Neuron (in vitro differentiated cells): Measurements from ENCODE around the gene KCNA10.

Source experiments
- H2AFZ ChIP-seq: one replicate; pipeline ENCODE4 v1.6.1; 2013; ENCODE audit warnings: low read depth, mild to moderate bottlenecking, inconsistent platforms, low read length, moderate library complexity
- H3K27me3 ChIP-seq: one replicate; pipeline ENCODE4 v1.6.1; 2013; ENCODE audit warnings: low read length; ENCODE audit not compliant: insufficient read depth
- H3K36me3 ChIP-seq: one replicate; pipeline ENCODE4 v1.6.1; 2013; ENCODE audit warnings: low read length; ENCODE audit not compliant: insufficient read depth
- H3K4me1 ChIP-seq: one replicate; pipeline ENCODE4 v1.6.1; 2013; ENCODE audit warnings: low read length; ENCODE audit not compliant: insufficient read depth
- H3K4me3 ChIP-seq: 2 replicates; pipeline ENCODE4 v1.5.1; 2013; ENCODE audit warnings: mild to moderate bottlenecking, low read length, moderate library complexity
- H3K9me3 ChIP-seq: one replicate; pipeline ENCODE4 v1.6.1; 2013; ENCODE audit warnings: low read length

The KCNA10 gene

GRCh38 chr1:110547017-110547416 lies 28.0 kb upstream of the KCNA10 start:
- no peaks in the 10 kb centered on the region for H3K9me3 ChIP-seq
- H3K36me3 ChIP-seq: no peaks in the 10 kb centered on the region
- no peak overlapping the region for H2AFZ ChIP-seq
- H3K27me3 ChIP-seq: peaks cover 12% of the 10 kb centered on the region
- H3K4me3 ChIP-seq: no peak overlapping the region
- no peaks in the 10 kb centered on the region for H3K4me1 ChIP-seq

GRCh38 chr1:110545492-110545891 lies 26.5 kb upstream of the KCNA10 start:
- H3K4me3 ChIP-seq: no peak overlapping the region
- no peaks in the 10 kb centered on the region for H3K9me3 ChIP-seq
- H3K36me3 ChIP-seq: no peaks in the 10 kb centered on the region
- H2AFZ ChIP-seq: no peak overlapping the region
- H3K27me3 ChIP-seq: peaks cover 6% of the 10 kb centered on the region
- H3K4me1 ChIP-seq: no peaks in the 10 kb centered on the region

- H3K4me3 ChIP-seq: no peak overlapping the region
- no peaks in the 10 kb centered on the region for H3K4me1 ChIP-seq
- peaks cover 4% of the 10 kb centered on the region for H3K27me3 ChIP-seq
- H3K36me3 ChIP-seq: no peaks in the 10 kb centered on the region
- no peaks in the 10 kb centered on the region for H3K9me3 ChIP-seq
- H2AFZ ChIP-seq: no peak overlapping the region
Measured at GRCh38 chr1:110544753-110545152, 25.8 kb upstream of the KCNA10 start.

GRCh38 chr1:110542725-110543124 lies 23.8 kb upstream of the KCNA10 start:
- H3K27me3 ChIP-seq: no peaks in the 10 kb centered on the region

GRCh38 chr1:110541906-110542395 lies 23.0 kb upstream of the KCNA10 start:
- no peaks in the 10 kb centered on the region for H3K27me3 ChIP-seq
- no peaks in the 10 kb centered on the region for H3K36me3 ChIP-seq
- no peak overlapping the region for H2AFZ ChIP-seq
- no peaks in the 10 kb centered on the region for H3K4me1 ChIP-seq
- H3K9me3 ChIP-seq: no peaks in the 10 kb centered on the region
- no peak overlapping the region for H3K4me3 ChIP-seq

More at GRCh38 chr1:110542725-110543124, 23.8 kb upstream of the KCNA10 start:
- no peaks in the 10 kb centered on the region for H3K4me1 ChIP-seq
- H3K4me3 ChIP-seq: no peak overlapping the region
- no peak overlapping the region for H2AFZ ChIP-seq
- H3K9me3 ChIP-seq: no peaks in the 10 kb centered on the region
- no peaks in the 10 kb centered on the region for H3K36me3 ChIP-seq

GRCh38 chr1:110540891-110541685 lies 22.1 kb upstream of the KCNA10 start:
- H3K36me3 ChIP-seq: no peaks in the 10 kb centered on the region
- H3K9me3 ChIP-seq: no peaks in the 10 kb centered on the region
- H3K4me1 ChIP-seq: no peaks in the 10 kb centered on the region
- H3K4me3 ChIP-seq: no peak overlapping the region
- H3K27me3 ChIP-seq: no peaks in the 10 kb centered on the region
- no peak overlapping the region for H2AFZ ChIP-seq

GRCh38 chr1:110538921-110539320 lies 19.9 kb upstream of the KCNA10 start:
- Histone ChIP-seq H3K9me3 (no peaks in the 10 kb centered on the region), H3K27me3 (peaks cover 5% of the 10 kb centered on the region), H3K4me3 (no peak overlapping the region), H3K36me3 (no peaks in the 10 kb centered on the region), H3K4me1 (no peaks in the 10 kb centered on the region), H2AFZ (no peak overlapping the region)

- Histone ChIP-seq H3K9me3 (no peaks in the 10 kb centered on the region), H3K4me3 (no peak overlapping the region), H3K27me3 (peaks cover 8% of the 10 kb centered on the region), H3K36me3 (no peaks in the 10 kb centered on the region), H3K4me1 (no peaks in the 10 kb centered on the region), H2AFZ (no peak overlapping the region)
Measured at GRCh38 chr1:110538075-110538474, 19.1 kb upstream of the KCNA10 start.

- H3K9me3 ChIP-seq: no peaks in the 10 kb centered on the region
- no peaks in the 10 kb centered on the region for H3K36me3 ChIP-seq
- H2AFZ ChIP-seq: no peak overlapping the region
- peaks cover 8% of the 10 kb centered on the region for H3K27me3 ChIP-seq
- no peaks in the 10 kb centered on the region for H3K4me1 ChIP-seq
- H3K4me3 ChIP-seq: no peak overlapping the region
Measured at GRCh38 chr1:110535985-110536384, 17.0 kb upstream of the KCNA10 start.

- Histone ChIP-seq H3K36me3 (no peaks in the 10 kb centered on the region), H3K9me3 (no peaks in the 10 kb centered on the region), H3K4me1 (no peaks in the 10 kb centered on the region), H3K4me3 (no peak overlapping the region), H2AFZ (no peak overlapping the region), H3K27me3 (peaks cover 12% of the 10 kb centered on the region)
Measured at GRCh38 chr1:110533230-110533629, 14.3 kb upstream of the KCNA10 start.

GRCh38 chr1:110529011-110529410 lies 10.0 kb upstream of the KCNA10 start:
- H3K4me3 ChIP-seq: no peak overlapping the region
- no peaks in the 10 kb centered on the region for H3K9me3 ChIP-seq
- H3K36me3 ChIP-seq: no peaks in the 10 kb centered on the region
- H2AFZ ChIP-seq: no peak overlapping the region
- peaks cover 8% of the 10 kb centered on the region for H3K27me3 ChIP-seq
- H3K4me1 ChIP-seq: no peaks in the 10 kb centered on the region

- Histone ChIP-seq H3K4me3 (no peak overlapping the region), H3K9me3 (no peaks in the 10 kb centered on the region), H3K36me3 (no peaks in the 10 kb centered on the region), H2AFZ (no peak overlapping the region), H3K27me3 (peaks cover 5% of the 10 kb centered on the region), H3K4me1 (no peaks in the 10 kb centered on the region)
Measured at GRCh38 chr1:110526201-110526780, 7.3 kb upstream of the KCNA10 start.

- Histone ChIP-seq H3K4me3 (no peak overlapping the region), H2AFZ (no peak overlapping the region), H3K27me3 (peaks cover 3% of the 10 kb centered on the region)
Measured at GRCh38 chr1:110525249-110525595, 6.2 kb upstream of the KCNA10 start.

More at GRCh38 chr1:110525249-110525595, 6.2 kb upstream of the KCNA10 start:
- Histone ChIP-seq H3K4me1 (no peaks in the 10 kb centered on the region), H3K36me3 (no peaks in the 10 kb centered on the region), H3K9me3 (no peaks in the 10 kb centered on the region)
